ENCODE measurements around the gene HYI.
"Not testable (repeated sequence)": the region's sequence is repeated elsewhere in the genome, so short reads cannot be mapped to it uniquely, and the experiment has no call there.

HYI gene

DNA sequence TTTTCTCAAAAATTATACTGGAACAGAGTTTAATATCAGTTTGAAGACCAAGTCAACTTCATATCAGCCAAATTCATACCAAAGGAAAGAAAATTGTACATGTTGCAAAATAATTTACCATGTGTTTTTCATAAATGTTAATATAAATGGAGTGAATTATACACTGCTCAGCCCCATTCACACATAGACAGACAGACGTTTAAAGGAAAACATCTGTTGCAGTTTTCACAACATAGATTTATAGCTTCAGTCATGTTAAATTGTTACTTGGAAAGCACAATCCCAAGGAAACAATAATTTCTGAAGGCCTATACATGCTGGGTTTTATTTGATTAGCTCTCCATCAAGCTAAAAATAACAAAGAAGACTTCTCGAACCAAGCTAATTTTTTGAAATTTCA is 27.8 kb upstream of the HYI start:
- no peak overlapping the region for H3K27ac ChIP-seq (ENCODE audit: low read depth, low read length)
- peaks cover under 1% of the 10 kb centered on the region for H3K4me1 ChIP-seq (ENCODE audit: control insufficient read depth, insufficient read depth, low read length, unreplicated experiment)
- peak overlapping the region; percentile 51 for H2AFZ ChIP-seq (ENCODE audit: low read length, unreplicated experiment)
- H3K36me3 ChIP-seq (ENCODE audit: insufficient read depth, low read length), result no peaks in the 10 kb centered on the region
- H3K27me3 ChIP-seq (ENCODE audit: insufficient read depth, low read length), result no peaks in the 10 kb centered on the region
- H3K4me3 ChIP-seq (ENCODE audit: low read depth, low read length), result no peak overlapping the region
- no peaks in the 10 kb centered on the region for H3K79me2 ChIP-seq (ENCODE audit: control insufficient read depth, insufficient read depth, low read length, unreplicated experiment)

GRCh38 chr1:43479414-43479813 is 25.7 kb upstream of the HYI start:
- Histone ChIP-seq H3K27me3 (ENCODE audit: insufficient read depth, low read length) (no peaks in the 10 kb centered on the region), H2AFZ (ENCODE audit: low read length, unreplicated experiment) (no peak overlapping the region), H3K4me1 (ENCODE audit: control insufficient read depth, insufficient read depth, low read length, unreplicated experiment) (peaks cover 12% of the 10 kb centered on the region), H3K27ac (ENCODE audit: low read depth, low read length) (no peak overlapping the region), H3K36me3 (ENCODE audit: insufficient read depth, low read length) (no peaks in the 10 kb centered on the region), H3K4me3 (ENCODE audit: low read depth, low read length) (no peak overlapping the region), H3K79me2 (ENCODE audit: control insufficient read depth, insufficient read depth, low read length, unreplicated experiment) (no peaks in the 10 kb centered on the region)

DNA sequence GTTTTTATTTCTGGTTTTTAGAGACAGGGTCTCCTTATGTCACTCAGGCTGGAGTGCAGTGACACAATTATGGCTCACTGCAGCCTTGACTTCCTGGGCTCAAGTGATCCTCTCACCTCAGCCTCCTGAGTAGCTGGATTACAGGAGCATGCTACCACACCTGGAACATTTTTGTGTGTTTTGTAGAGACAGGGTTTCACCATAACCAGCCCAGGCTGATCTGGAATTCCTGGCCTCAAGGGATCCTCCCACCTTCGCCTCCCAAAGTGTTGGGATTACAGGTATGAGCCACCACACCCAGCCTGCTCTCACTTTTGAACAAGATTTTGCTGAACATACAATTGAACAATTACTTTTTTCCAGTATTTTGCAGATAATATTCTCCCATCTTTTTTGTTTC is 24.0 kb upstream of the HYI start:
- Histone ChIP-seq H3K4me1 (ENCODE audit: control insufficient read depth, insufficient read depth, low read length, unreplicated experiment) (peaks cover 28% of the 10 kb centered on the region), H3K4me3 (ENCODE audit: low read depth, low read length) (no peak overlapping the region), H3K79me2 (ENCODE audit: control insufficient read depth, insufficient read depth, low read length, unreplicated experiment) (no peaks in the 10 kb centered on the region), H3K36me3 (ENCODE audit: insufficient read depth, low read length) (no peaks in the 10 kb centered on the region), H3K27me3 (ENCODE audit: insufficient read depth, low read length) (no peaks in the 10 kb centered on the region), H2AFZ (ENCODE audit: low read length, unreplicated experiment) (no peak overlapping the region), H3K27ac (ENCODE audit: low read depth, low read length) (no peak overlapping the region)

DNA sequence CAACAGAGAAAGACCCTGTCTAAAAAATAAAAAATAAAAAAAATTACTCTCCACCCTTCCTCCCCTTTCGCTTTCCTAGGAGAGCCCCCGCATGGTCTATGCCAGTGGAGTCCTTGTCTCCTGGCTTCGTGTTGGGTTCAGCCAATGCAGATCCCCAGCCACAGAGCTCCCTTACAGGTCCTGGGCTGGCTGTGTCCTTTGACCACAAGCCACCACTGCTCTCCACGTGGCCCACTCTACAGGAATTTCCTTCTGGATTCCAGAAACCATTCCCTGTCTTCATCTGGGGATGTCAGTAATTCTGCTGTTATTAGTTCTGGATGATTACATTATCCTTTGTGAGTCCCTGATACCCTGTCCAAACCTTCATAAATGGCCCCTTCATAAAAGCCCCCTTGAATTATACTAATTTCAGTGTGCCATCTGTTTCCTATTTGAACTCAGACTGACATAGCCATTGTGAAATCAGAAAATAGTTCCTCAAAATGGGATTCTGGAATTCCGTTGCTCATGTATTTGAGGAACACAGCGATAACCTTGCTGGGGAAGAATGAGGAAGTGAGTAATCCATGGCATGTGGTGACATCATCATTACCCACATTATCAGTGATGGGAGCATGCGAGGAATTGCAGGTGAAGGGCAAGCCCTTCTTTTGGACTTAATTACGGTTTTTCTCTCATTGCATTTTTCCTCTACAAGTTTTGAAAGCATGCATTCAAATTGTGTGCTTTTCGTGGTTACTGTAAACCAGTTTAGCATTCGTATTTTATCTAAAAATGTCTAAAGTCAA is 22.1 kb upstream of the HYI start:
- H3K36me3 ChIP-seq (ENCODE audit: insufficient read depth, low read length); H3K27me3 ChIP-seq (ENCODE audit: insufficient read depth, low read length); H3K4me3 ChIP-seq (ENCODE audit: low read depth, low read length); H3K79me2 ChIP-seq (ENCODE audit: control insufficient read depth, insufficient read depth, low read length, unreplicated experiment); H2AFZ ChIP-seq (ENCODE audit: low read length, unreplicated experiment): not testable (repeated sequence)
- Histone ChIP-seq H3K27ac (ENCODE audit: low read depth, low read length) (peak overlapping the region; percentile 58), H3K4me1 (ENCODE audit: control insufficient read depth, insufficient read depth, low read length, unreplicated experiment) (peaks cover 40% of the 10 kb centered on the region)

GRCh38 chr1:43473463-43473862 is 19.7 kb upstream of the HYI start:
- H3K4me3 ChIP-seq (ENCODE audit: low read depth, low read length), result peak overlapping the region; percentile 22; the same call in 1 of the 2 replicates
- H3K27ac ChIP-seq (ENCODE audit: low read depth, low read length), result peak overlapping the region; percentile 84
- H2AFZ ChIP-seq (ENCODE audit: low read length, unreplicated experiment), result no peak overlapping the region
- H3K4me1 ChIP-seq (ENCODE audit: control insufficient read depth, insufficient read depth, low read length, unreplicated experiment), result peaks cover 40% of the 10 kb centered on the region
- no peaks in the 10 kb centered on the region for H3K36me3 ChIP-seq (ENCODE audit: insufficient read depth, low read length)
- no peaks in the 10 kb centered on the region for H3K79me2 ChIP-seq (ENCODE audit: control insufficient read depth, insufficient read depth, low read length, unreplicated experiment)
- H3K27me3 ChIP-seq (ENCODE audit: insufficient read depth, low read length), result no peaks in the 10 kb centered on the region

DNA sequence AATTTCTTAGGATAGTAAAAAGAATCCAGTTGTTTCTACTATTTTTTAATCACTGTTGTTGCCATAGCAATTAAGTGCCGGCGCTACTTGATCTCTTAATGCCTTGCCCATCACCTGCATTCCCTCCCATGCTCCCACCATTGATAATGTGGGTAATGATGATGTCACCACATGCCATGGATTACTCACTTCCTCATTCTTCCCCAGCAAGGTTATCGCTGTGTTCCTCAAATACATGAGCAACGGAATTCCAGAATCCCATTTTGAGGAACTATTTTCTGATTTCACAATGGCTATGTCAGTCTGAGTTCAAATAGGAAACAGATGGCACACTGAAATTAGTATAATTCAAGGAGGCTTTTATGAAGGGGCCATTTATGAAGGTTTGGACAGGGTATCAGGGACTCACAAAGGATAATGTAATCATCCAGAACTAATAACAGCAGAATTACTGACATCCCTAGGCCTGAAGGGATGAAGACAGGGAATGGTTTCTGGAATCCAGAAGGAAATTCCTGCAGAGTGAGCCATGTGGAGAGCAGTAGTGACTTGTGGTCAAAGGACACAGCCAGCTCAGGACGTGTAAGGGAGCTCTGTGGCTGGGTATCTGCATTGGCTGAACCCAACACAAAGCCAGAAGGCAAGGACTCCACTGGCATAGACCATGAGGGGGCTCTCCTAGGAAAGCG is 18.9 kb upstream of the HYI start:
- not testable (repeated sequence) for H3K79me2 ChIP-seq (ENCODE audit: control insufficient read depth, insufficient read depth, low read length, unreplicated experiment); H3K27me3 ChIP-seq (ENCODE audit: insufficient read depth, low read length); H2AFZ ChIP-seq (ENCODE audit: low read length, unreplicated experiment); H3K36me3 ChIP-seq (ENCODE audit: insufficient read depth, low read length)
- Histone ChIP-seq H3K27ac (ENCODE audit: low read depth, low read length) (peak overlapping the region; percentile 84), H3K4me3 (ENCODE audit: low read depth, low read length) (peak overlapping the region; percentile 22), H3K4me1 (ENCODE audit: control insufficient read depth, insufficient read depth, low read length, unreplicated experiment) (peaks cover 40% of the 10 kb centered on the region)

- H3K4me1 ChIP-seq (ENCODE audit: control insufficient read depth, insufficient read depth, low read length, unreplicated experiment), result peaks cover 40% of the 10 kb centered on the region
- H3K27ac ChIP-seq (ENCODE audit: low read depth, low read length), result peak overlapping the region; percentile 84
- no peak overlapping the region for H2AFZ ChIP-seq (ENCODE audit: low read length, unreplicated experiment)
- H3K27me3 ChIP-seq (ENCODE audit: insufficient read depth, low read length), result no peaks in the 10 kb centered on the region
- no peaks in the 10 kb centered on the region for H3K79me2 ChIP-seq (ENCODE audit: control insufficient read depth, insufficient read depth, low read length, unreplicated experiment)
- no peaks in the 10 kb centered on the region for H3K36me3 ChIP-seq (ENCODE audit: insufficient read depth, low read length)
- H3K4me3 ChIP-seq (ENCODE audit: low read depth, low read length), result no peak overlapping the region
These were observed 18.3 kb upstream of the HYI start for GRCh38 chr1:43472087-43472462.

- Histone ChIP-seq H2AFZ (ENCODE audit: low read length, unreplicated experiment) (no peak overlapping the region), H3K27ac (ENCODE audit: low read depth, low read length) (no peak overlapping the region), H3K27me3 (ENCODE audit: insufficient read depth, low read length) (no peaks in the 10 kb centered on the region), H3K79me2 (ENCODE audit: control insufficient read depth, insufficient read depth, low read length, unreplicated experiment) (no peaks in the 10 kb centered on the region), H3K4me1 (ENCODE audit: control insufficient read depth, insufficient read depth, low read length, unreplicated experiment) (peaks cover 27% of the 10 kb centered on the region), H3K4me3 (ENCODE audit: low read depth, low read length) (no peak overlapping the region), H3K36me3 (ENCODE audit: insufficient read depth, low read length) (no peaks in the 10 kb centered on the region)
These were observed 16.2 kb upstream of the HYI start for GRCh38 chr1:43469932-43470331.

DNA sequence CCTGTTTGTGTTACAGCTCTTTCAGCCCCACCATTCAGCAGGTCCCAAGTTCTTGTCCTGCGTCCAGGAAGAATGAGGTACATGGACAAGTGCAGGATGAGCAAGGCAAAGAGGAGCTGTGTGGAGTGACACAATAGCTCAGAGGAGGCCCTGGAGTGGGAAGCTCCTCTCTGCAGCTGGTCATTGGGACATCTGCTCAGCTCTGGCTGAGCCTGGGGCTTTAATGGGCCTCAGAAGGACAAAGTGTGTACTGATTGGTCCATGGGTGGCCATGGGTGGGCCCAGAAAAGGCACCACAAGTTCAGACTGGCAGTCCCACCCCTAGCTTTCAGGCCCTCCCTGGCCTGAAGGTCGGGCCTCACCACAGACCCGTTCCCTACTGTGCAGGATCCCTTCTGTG is 14.7 kb upstream of the HYI start:
- Histone ChIP-seq H3K27ac (ENCODE audit: low read depth, low read length) (no peak overlapping the region), H3K79me2 (ENCODE audit: control insufficient read depth, insufficient read depth, low read length, unreplicated experiment) (no peaks in the 10 kb centered on the region), H3K27me3 (ENCODE audit: insufficient read depth, low read length) (no peaks in the 10 kb centered on the region), H3K36me3 (ENCODE audit: insufficient read depth, low read length) (no peaks in the 10 kb centered on the region), H3K4me1 (ENCODE audit: control insufficient read depth, insufficient read depth, low read length, unreplicated experiment) (peaks cover 18% of the 10 kb centered on the region), H2AFZ (ENCODE audit: low read length, unreplicated experiment) (no peak overlapping the region), H3K4me3 (ENCODE audit: low read depth, low read length) (no peak overlapping the region)

- H3K27ac ChIP-seq (ENCODE audit: low read depth, low read length), result no peak overlapping the region
- H3K4me3 ChIP-seq (ENCODE audit: low read depth, low read length), result no peak overlapping the region
- no peak overlapping the region for H2AFZ ChIP-seq (ENCODE audit: low read length, unreplicated experiment)
- no peaks in the 10 kb centered on the region for H3K36me3 ChIP-seq (ENCODE audit: insufficient read depth, low read length)
- no peaks in the 10 kb centered on the region for H3K27me3 ChIP-seq (ENCODE audit: insufficient read depth, low read length)
- H3K79me2 ChIP-seq (ENCODE audit: control insufficient read depth, insufficient read depth, low read length, unreplicated experiment), result no peaks in the 10 kb centered on the region
- no peaks in the 10 kb centered on the region for H3K4me1 ChIP-seq (ENCODE audit: control insufficient read depth, insufficient read depth, low read length, unreplicated experiment)
These were observed 12.7 kb upstream of the HYI start for GRCh38 chr1:43466403-43466802.

DNA sequence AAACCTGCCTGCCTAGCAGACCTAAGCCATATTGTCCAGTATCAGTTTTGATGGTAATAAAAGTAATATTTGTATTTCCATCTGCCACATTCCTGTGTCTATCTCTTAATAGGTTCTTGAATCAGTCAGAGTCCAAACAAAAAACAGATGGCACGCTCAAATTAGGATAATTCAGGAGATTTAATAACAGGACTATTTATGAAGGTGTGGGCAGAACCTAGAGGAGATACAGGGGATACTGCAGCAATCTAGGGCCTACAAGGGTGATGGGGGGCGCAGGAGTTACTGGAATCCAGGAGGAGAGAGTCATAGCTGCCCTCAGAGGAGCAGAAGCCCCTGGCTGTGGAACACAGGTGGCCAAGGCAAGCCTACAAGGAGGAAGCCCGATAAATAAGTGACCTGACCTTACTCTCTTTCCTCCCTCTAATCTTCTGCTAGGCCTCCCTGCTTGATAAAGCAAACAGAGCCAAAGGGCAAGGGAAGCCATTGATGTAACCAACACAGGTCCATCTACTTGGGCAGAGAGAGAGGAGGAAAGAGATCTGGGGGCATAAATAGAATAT is 11.9 kb upstream of the HYI start:
- Histone ChIP-seq H3K27ac (ENCODE audit: low read depth, low read length) (no peak overlapping the region), H3K4me3 (ENCODE audit: low read depth, low read length) (no peak overlapping the region), H2AFZ (ENCODE audit: low read length, unreplicated experiment) (no peak overlapping the region), H3K79me2 (ENCODE audit: control insufficient read depth, insufficient read depth, low read length, unreplicated experiment) (no peaks in the 10 kb centered on the region), H3K4me1 (ENCODE audit: control insufficient read depth, insufficient read depth, low read length, unreplicated experiment) (no peaks in the 10 kb centered on the region), H3K27me3 (ENCODE audit: insufficient read depth, low read length) (no peaks in the 10 kb centered on the region), H3K36me3 (ENCODE audit: insufficient read depth, low read length) (no peaks in the 10 kb centered on the region)
